H9 (cell line): ENCODE results near the gene MAD1L1. TPM values are rescaled to one million over a fixed set of nuclear protein-coding genes. Genes with fewer than 3 reads are reported as not detected.

Experiments used
- DNase-seq: peaks from one replicate; pipeline ENCODE4 v3.0.0-alpha.2; 2017
- H2AFZ ChIP-seq: one replicate; pipeline ENCODE4 v1.6.1; 2013; ENCODE audit warnings: mild to moderate bottlenecking, low read length, control low read depth, moderate library complexity
- H2AK5ac ChIP-seq: 2 replicates; pipeline ENCODE4 v1.6.1; 2013; ENCODE audit warnings: low read length, control low read depth, mixed read lengths; ENCODE audit not compliant: insufficient read length
- H2BK120ac ChIP-seq: one replicate; pipeline ENCODE4 v1.6.1; 2013; ENCODE audit warnings: low read depth, mild to moderate bottlenecking, low read length, control low read depth, inconsistent platforms; ENCODE audit not compliant: poor library complexity, severe bottlenecking
- H2BK12ac ChIP-seq: 2 replicates; pipeline ENCODE4 v1.6.1; 2013; ENCODE audit warnings: low read length, control low read depth, mixed read lengths, low read depth; ENCODE audit not compliant: insufficient read length
- H2BK15ac ChIP-seq: 2 replicates; pipeline ENCODE4 v1.6.1; 2013; ENCODE audit warnings: low read depth, low read length, control low read depth
- H2BK20ac ChIP-seq: one replicate; pipeline ENCODE4 v1.6.1; 2013; ENCODE audit warnings: low read depth, mild to moderate bottlenecking, low read length, control low read depth, inconsistent platforms; ENCODE audit not compliant: poor library complexity, severe bottlenecking
- H2BK5ac ChIP-seq: 2 replicates; pipeline ENCODE4 v1.6.1; 2013; ENCODE audit warnings: low read length, control low read depth, mixed read lengths; ENCODE audit not compliant: insufficient read length
- H3K14ac ChIP-seq: 2 replicates; pipeline ENCODE4 v1.6.1; 2013; ENCODE audit warnings: low read length, control low read depth; ENCODE audit not compliant: insufficient read depth
- H3K18ac ChIP-seq: 2 replicates; pipeline ENCODE4 v1.6.1; 2013; ENCODE audit warnings: low read depth, mild to moderate bottlenecking, mixed read lengths, low read length, control low read depth; ENCODE audit not compliant: insufficient read length
- H3K23ac ChIP-seq: 2 replicates; pipeline ENCODE4 v1.6.1; 2013; ENCODE audit warnings: low read length, control low read depth, mixed read lengths, low read depth; ENCODE audit not compliant: insufficient read length
- H3K23me2 ChIP-seq: 2 replicates; pipeline ENCODE4 v1.6.1; 2013; ENCODE audit warnings: low read depth, mild to moderate bottlenecking, mixed read lengths, low read length, control low read depth; ENCODE audit not compliant: insufficient read length, poor library complexity, severe bottlenecking
- H3K27ac ChIP-seq: 2 replicates; pipeline ENCODE4 v1.5.1; 2013; ENCODE audit warnings: low read length, control low read depth, mixed read lengths, low read depth; ENCODE audit not compliant: insufficient read length
- H3K27me3 ChIP-seq: 2 replicates; pipeline ENCODE4 v1.6.1; 2013; ENCODE audit warnings: low read length, control low read depth, inconsistent platforms; ENCODE audit not compliant: insufficient read depth
- H3K4ac ChIP-seq: 2 replicates; pipeline ENCODE4 v1.6.1; 2013; ENCODE audit warnings: low read depth, mild to moderate bottlenecking, control low read depth, inconsistent platforms, low read length, moderate library complexity
- H3K4me1 ChIP-seq: 2 replicates; pipeline ENCODE4 v1.6.1; 2013; ENCODE audit warnings: low read length, control low read depth, inconsistent platforms; ENCODE audit not compliant: insufficient read depth
- H3K4me2 ChIP-seq: 2 replicates; pipeline ENCODE4 v1.6.1; 2013; ENCODE audit warnings: low read length, control low read depth, mixed read lengths; ENCODE audit not compliant: insufficient read length, insufficient read depth
- H3K56ac ChIP-seq: 2 replicates; pipeline ENCODE4 v1.6.1; 2013; ENCODE audit warnings: low read depth, mild to moderate bottlenecking, mixed read lengths, low read length, control low read depth; ENCODE audit not compliant: insufficient read length
- H3K79me1 ChIP-seq: 2 replicates; pipeline ENCODE4 v1.6.1; 2013; ENCODE audit warnings: low read depth, mild to moderate bottlenecking, moderate library complexity, low read length, control low read depth, inconsistent platforms; ENCODE audit not compliant: insufficient read depth, poor library complexity, severe bottlenecking
- H3K79me2 ChIP-seq: 2 replicates; pipeline ENCODE4 v1.6.1; 2013; ENCODE audit warnings: low read length, control low read depth, inconsistent platforms; ENCODE audit not compliant: insufficient read depth
- H3K9ac ChIP-seq: 2 replicates; pipeline ENCODE4 v1.6.1; 2013; ENCODE audit warnings: low read length, control low read depth, mixed read lengths; ENCODE audit not compliant: insufficient read length; ENCODE audit errors: extremely low read depth
- H3K9me3 ChIP-seq: one replicate; pipeline ENCODE4 v1.6.1; 2013; ENCODE audit warnings: low read depth, low read length, inconsistent platforms; ENCODE audit not compliant: control insufficient read depth
- H3T11ph ChIP-seq: one replicate; pipeline ENCODE4 v1.6.1; 2013; ENCODE audit warnings: mild to moderate bottlenecking, low read length, control low read depth, inconsistent platforms
- H4K20me1 ChIP-seq: one replicate; pipeline ENCODE4 v1.6.1; 2013; ENCODE audit not compliant: control insufficient read depth, insufficient read length, insufficient read depth
- H4K5ac ChIP-seq: 2 replicates; pipeline ENCODE4 v1.6.1; 2013; ENCODE audit warnings: low read depth, mild to moderate bottlenecking, mixed read lengths, low read length, control low read depth; ENCODE audit not compliant: insufficient read length
- H4K8ac ChIP-seq: replicated peaks from 2 replicates; pipeline ENCODE4 v1.6.1; 2013; ENCODE audit warnings: low read length, control low read depth, mixed read lengths, low read depth; ENCODE audit not compliant: insufficient read length
- H4K91ac ChIP-seq: 2 replicates; pipeline ENCODE4 v1.6.1; 2013; ENCODE audit warnings: low read depth, mild to moderate bottlenecking, moderate library complexity, mixed read lengths, low read length, control low read depth; ENCODE audit not compliant: insufficient read length
- H3K27ac Mint-ChIP-seq, 3 experiments: 2 replicates in 2 of 3; 3 replicates in 1 of 3; pipeline ENCODE4 v1.8.0; 2020 to 2021; ENCODE audit warnings: mixed read lengths in 3 of 3, mild to moderate bottlenecking in 1 of 3, moderate library complexity in 1 of 3
- H3K27me3 Mint-ChIP-seq: 2 replicates; pipeline ENCODE4 v1.8.0; 2021; ENCODE audit warnings: low read depth, mild to moderate bottlenecking, moderate library complexity, mixed read lengths
- H3K36me3 Mint-ChIP-seq, 3 experiments: 2 replicates in 2 of 3; 3 replicates in 1 of 3; pipeline ENCODE4 v1.8.0; 2020 to 2021; ENCODE audit warnings: low read depth in 3 of 3, mixed read lengths in 3 of 3; ENCODE audit not compliant: insufficient read depth in 1 of 3
- H3K4me1 Mint-ChIP-seq, 2 experiments: 2 replicates each; pipeline ENCODE4 v1.8.0; 2020; ENCODE audit warnings: mixed read lengths in 2 of 2
- H3K4me3 Mint-ChIP-seq, 2 experiments: 2 replicates in 1 of 2; 3 replicates in 1 of 2; pipeline ENCODE4 v1.8.0; 2020 to 2021; ENCODE audit warnings: mild to moderate bottlenecking in 2 of 2, mixed read lengths in 2 of 2, moderate library complexity in 1 of 2
- H3K9me3 Mint-ChIP-seq, 2 experiments: 2 replicates in 1 of 2; 3 replicates in 1 of 2; pipeline ENCODE4 v1.8.0; 2020; ENCODE audit warnings: mild to moderate bottlenecking in 2 of 2, mixed read lengths in 2 of 2, moderate library complexity in 1 of 2
- CTCF ChIP-seq: fragments of 200-600 bp; sonication (generic); conservative IDR thresholded peaks from 3 replicates; pipeline ENCODE4 v1.8.0; 2021; ENCODE audit warnings: antibody characterized with exemption, mild to moderate bottlenecking
- WGBS: extraction: QIAGEN DNeasy Blood & Tissue Kit; methylation state at CpG from one replicate; pipeline ENCODE4 v1.1.7; 2013; ENCODE audit warnings: missing lambda C conversion rate, low lambda C conversion rate, mixed read lengths; ENCODE audit not compliant: insufficient read length; ENCODE audit errors: extremely low coverage; 5-methylcytosine and 5-hydroxymethylcytosine counted together
- total RNA-seq: library from RNA; stranded (reverse); gene quantifications from 2 replicates; pipeline ENCODE4 v1.2.1, GENCODE V29; 2021

The MAD1L1 gene
- total RNA-seq, 1 experiment from 2014 or later: 39.0 TPM

DNA sequence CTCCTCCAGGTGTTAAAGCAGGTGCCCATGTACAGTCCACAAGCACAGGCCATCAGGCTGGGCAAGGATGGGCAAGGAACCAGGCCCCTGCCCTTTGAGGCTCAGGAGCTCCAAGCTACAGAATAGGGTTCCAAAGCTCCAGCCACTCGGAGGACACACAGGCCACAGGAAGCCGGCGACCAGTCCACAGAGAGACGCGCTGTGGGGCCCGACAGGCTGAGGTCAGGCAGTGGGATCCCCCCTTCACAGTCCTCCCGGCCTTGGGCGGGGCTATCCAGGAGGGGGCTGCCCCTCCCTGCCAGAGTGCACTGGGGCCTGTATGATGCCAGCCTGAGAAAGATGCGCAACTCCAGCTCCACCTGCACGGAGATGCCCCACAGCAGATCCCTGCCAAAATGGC is 34.0 kb downstream of the MAD1L1 start:
- Histone ChIP-seq H2AFZ (no peak overlapping the region), H3K4ac (no peak overlapping the region), H3K23me2 (no peaks in the 10 kb centered on the region), H2BK20ac (no peak overlapping the region), H3T11ph (no peak overlapping the region), H2BK12ac (no peak overlapping the region), H3K79me2 (no peaks in the 10 kb centered on the region; the same call in 1 of the 2 replicates), H3K23ac (no peak overlapping the region), H3K4me2 (no peak overlapping the region), H3K18ac (no peak overlapping the region), H2BK120ac (no peak overlapping the region), H3K4me1 (no peaks in the 10 kb centered on the region), H2BK15ac (no peak overlapping the region), H3K27me3 (no peaks in the 10 kb centered on the region; the same call in 1 of the 2 replicates), H3K9ac (no peak overlapping the region), H2BK5ac (no peak overlapping the region), H4K91ac (no peak overlapping the region), H3K79me1 (no peaks in the 10 kb centered on the region), H2AK5ac (no peak overlapping the region), H4K8ac (no peak overlapping the region), H3K9me3 (no peaks in the 10 kb centered on the region), H4K20me1 (no peaks in the 10 kb centered on the region), H3K14ac (no peak overlapping the region), H3K27ac (no peak overlapping the region), H4K5ac (no peak overlapping the region), H3K56ac (no peak overlapping the region)
- Mint-ChIP-seq H3K4me1 (no peaks in the 10 kb centered on the region), H3K36me3 (peaks cover 37 to 45% (median 42%) of the 10 kb centered on the region in 3 experiments), H3K4me3 (no peak overlapping the region), H3K27me3 (no peaks in the 10 kb centered on the region), H3K9me3 (peaks cover 3 to 10% of the 10 kb centered on the region in 2 experiments; a peak in 4 of 5 replicates), H3K27ac (no peak overlapping the region; a peak in 1 of 7 replicates)
- no peak for TF ChIP-seq CTCF
- no CpG with 5 or more reads among the region's 10 CpGs for WGBS
- peak; percentile 21 for DNase-seq
